Ovary (tissue), 9 donors: ENCODE measurements around the gene PCDHGC5. TPM values are rescaled to one million over a fixed set of nuclear protein-coding genes. Genes with fewer than 3 reads are reported as not detected.

Experiments used
- DNase-seq, 5 donors: peaks; one replicate each; pipeline ENCODE4 v3.0.0-alpha.2; 2019 to 2020
- H3K27ac ChIP-seq, 2 donors: fragments of 200-600 bp; one replicate each; pipeline versions ENCODE4 v1.5.1 to v1.8.0; 2019 to 2022
- H3K27me3 ChIP-seq: fragments of 200-600 bp; one replicate; pipeline ENCODE4 v1.8.0; 2022
- H3K36me3 ChIP-seq: fragments of 200-600 bp; sonication (generic); one replicate; pipeline ENCODE4 v1.5.1; 2019
- H3K4me1 ChIP-seq: one replicate; pipeline ENCODE4 v1.8.1; 2013; ENCODE audit warnings: mild to moderate bottlenecking, moderate library complexity; ENCODE audit not compliant: insufficient read depth
- H3K4me3 ChIP-seq: fragments of 200-600 bp; sonication (generic); one replicate; pipeline ENCODE4 v1.5.1; 2017
- H3K9me3 ChIP-seq, 2 donors: fragments of 200-600 bp in 1 of 2; sonication (generic) in 1 of 2; one replicate each; pipeline versions ENCODE4 v1.5.1 to v1.8.1; 2013 to 2019; ENCODE audit warnings: mild to moderate bottlenecking in 1 of 2, moderate library complexity in 1 of 2
- CTCF ChIP-seq, 3 donors: fragments of 450-650 bp in 2 of 3; fragments of 200-600 bp in 1 of 3; IDR thresholded peaks; one replicate each; pipeline versions ENCODE4 v1.5.1 to v1.8.0; 2016 to 2022; ENCODE audit warnings: antibody characterized with exemption in 3 of 3, mild to moderate bottlenecking in 1 of 3
- EP300 ChIP-seq: sonication (generic); formaldehyde crosslinking; IDR thresholded peaks from one replicate; pipeline ENCODE4 v1.6.1; 2017; ENCODE audit warnings: antibody characterized with exemption
- POLR2A ChIP-seq: fragments of 450-650 bp; IDR thresholded peaks from one replicate; pipeline ENCODE4 v1.6.1; 2017; ENCODE audit warnings: antibody characterized with exemption, mild to moderate bottlenecking, moderate library complexity
- WGBS, 3 donors: extraction: QIAGEN DNeasy Blood & Tissue Kit in 1 of 3; methylation state at CpG; one replicate each; pipeline versions ENCODE4 v1.1.5 to v1.1.7; 2013 to 2017; 5-methylcytosine and 5-hydroxymethylcytosine counted together
- intact Hi-C, 4 donors: fragments of 100-400 bp; cut with DNase I; formaldehyde crosslinking; loops; one replicate each; pipeline versions ENCODE4 v1.11.0 to v1.15.1; 2022 to 2023
- polyA plus RNA-seq, 2 donors: library from polyadenylated mRNA; stranded (reverse); fragments of 200-250 nt in 1 of 2; fragments of 350-450 nt in 1 of 2; fragmentation: Illumina TruSeq in 1 of 2; extraction: RNeasy Lipid Tissue Mini Kit (QIAGEN cat#74804) in 1 of 2; gene quantifications; one replicate each; pipeline ENCODE4 v1.2.3, GENCODE V29; 2013 to 2014
- total RNA-seq, 7 donors: library from RNA; depleted of rRNA in 2 of 7; stranded (reverse); fragments of >200 nt in 2 of 7; fragmentation: NEBNext Ultra II Directional in 3 of 7; extraction: Animal tissue kit (Norgen Biotek cat#: 25700) in 3 of 7; gene quantifications; one replicate each; pipeline versions ENCODE4 v1.1.0 to v1.2.4, GENCODE V29; 2016 to 2023
- donor health status: DM: no; HTN: no; CAD: no; lungs with moderate emphysema.
- donor health status: DM: no; HTN: no; CAD: no.
- donor health status: Bipolar disorder and iron deficiency.
- donor health status: DM: yes; HTN: yes; CAD: no.
- donor health status: DM: no; HTN: no; CAD: no.
- donor health status: DM: yes; HTN: yes; CAD: no.

PCDHGC5 gene
- total and polyA plus RNA-seq, 9 donors: 0.19 to 3.5 (median 1.8) TPM

- DNase-seq: peak in 4 of 5 donors; percentile 50 to 61 (median 55)
- intact Hi-C loops: loop anchor here in 3 of 4 donors (5.0 to 10.0 kb wide), 3 partner anchors 34 to 114 kb away; partner anchors contain the start of genes PCDHGA10 (in 1 of the 3), PCDHGB7 (in 1 of the 3) and PCDHGC3 (in 1 of the 3)
Observed at GRCh38 chr5:141528291-141528984, 39.6 kb downstream of the PCDHGC5 start.

GRCh38 chr5:141529002-141529401 lies 40.1 kb downstream of the PCDHGC5 start:
- intact Hi-C loops: loop anchor here in 3 of 4 donors (5.0 to 10.0 kb wide), 3 partner anchors 33 to 114 kb away; partner anchors contain the start of genes PCDHGA10 (in 1 of the 3), PCDHGB7 (in 1 of the 3) and PCDHGC3 (in 1 of the 3)
- Histone ChIP-seq H3K27me3 (no peaks in the 10 kb centered on the region), H3K4me1 (peaks cover 2% of the 10 kb centered on the region), H3K4me3 (no peak overlapping the region), H3K27ac (peak overlapping the region; percentile 65), H3K9me3 (no peaks in the 10 kb centered on the region), H3K36me3 (no peaks in the 10 kb centered on the region)
- TF ChIP-seq EP300 (no peak), CTCF (IDR thresholded peaks at IDR 0.05) (no peak), POLR2A (no peak)
- peak in 1 of 5 donors; percentile 60 for DNase-seq
- 17 to 27% (median 23%) methylated on average over 5 of the region's 5 CpGs for WGBS, 3 donors

More at GRCh38 chr5:141528291-141528984, 39.6 kb downstream of the PCDHGC5 start:
- no peaks in the 10 kb centered on the region for H3K9me3 ChIP-seq
- peak overlapping the region; percentile 65 for H3K27ac ChIP-seq
- H3K36me3 ChIP-seq: no peaks in the 10 kb centered on the region
- WGBS, 3 donors: 41 to 52% (median 50%) methylated on average over 11 of the region's 11 CpGs
- H3K4me3 ChIP-seq: no peak overlapping the region
- H3K4me1 ChIP-seq: peaks cover 2% of the 10 kb centered on the region
- H3K27me3 ChIP-seq: no peaks in the 10 kb centered on the region
- TF ChIP-seq EP300 (no peak), CTCF (IDR thresholded peaks at IDR 0.05) (no peak), POLR2A (no peak)

- no peaks in the 10 kb centered on the region for H3K36me3 ChIP-seq
- H3K4me1 ChIP-seq: peaks cover 2% of the 10 kb centered on the region
- H3K9me3 ChIP-seq: no peaks in the 10 kb centered on the region
- intact Hi-C loops: loop anchor here in 3 of 4 donors (5.0 to 10.0 kb wide), 3 partner anchors 32 to 115 kb away; partner anchors contain the start of genes PCDHGA10 (in 1 of the 3), PCDHGB7 (in 1 of the 3) and PCDHGC3 (in 1 of the 3)
- WGBS, 3 donors: 77 to 87% (median 81%) methylated on average over 7 of the region's 7 CpGs
- H3K4me3 ChIP-seq: no peak overlapping the region
- H3K27ac ChIP-seq: peak overlapping the region in 1 of 2 donors; percentile 65
- DNase-seq: no peak
- TF ChIP-seq CTCF (IDR thresholded peaks at IDR 0.05): no peak
- no peak for TF ChIP-seq EP300
- TF ChIP-seq POLR2A: no peak
- H3K27me3 ChIP-seq: no peaks in the 10 kb centered on the region
Observed at GRCh38 chr5:141529873-141530272, 41.0 kb downstream of the PCDHGC5 start.

GRCh38 chr5:141532726-141533125 lies 43.8 kb downstream of the PCDHGC5 start:
- TF ChIP-seq CTCF (IDR thresholded peaks at IDR 0.05): no peak
- no peak for TF ChIP-seq EP300
- TF ChIP-seq POLR2A: no peak
- peaks cover 2% of the 10 kb centered on the region for H3K4me1 ChIP-seq
- no peak for DNase-seq
- intact Hi-C loops: no loop called here
- H3K9me3 ChIP-seq: no peaks in the 10 kb centered on the region
- H3K4me3 ChIP-seq: no peak overlapping the region
- no peaks in the 10 kb centered on the region for H3K36me3 ChIP-seq
- WGBS, 3 donors: 95 to 98% (median 96%) methylated on average over 1 of the region's 1 CpG
- no peaks in the 10 kb centered on the region for H3K27me3 ChIP-seq
- H3K27ac ChIP-seq: no peak overlapping the region
